Uterus (tissue), 4 donors: ENCODE data around the gene ING2. TPM values are rescaled to one million over a fixed set of nuclear protein-coding genes. Genes with fewer than 3 reads are reported as not detected.
"Not testable (repeated sequence)": the region's sequence is repeated elsewhere in the genome, so short reads cannot be mapped to it uniquely, and the experiment has no call there.

ENCODE experiments used
- DNase-seq, 2 donors: peaks; one replicate each; pipeline ENCODE4 v3.0.0-alpha.2; 2019 to 2020
- H3K27ac ChIP-seq, 2 donors: fragments of 200-600 bp; sonication (generic); 1 replicate in 1 of 2; 2 replicates in 1 of 2; pipeline ENCODE4 v1.5.1; 2016 to 2018
- H3K27me3 ChIP-seq, 2 donors: fragments of 200-600 bp; sonication (generic); one replicate each; pipeline ENCODE4 v1.5.1; 2018 to 2019; ENCODE audit warnings: control low read depth in 1 of 2
- H3K36me3 ChIP-seq, 2 donors: fragments of 200-600 bp; sonication (generic); one replicate each; pipeline ENCODE4 v1.5.1; 2019; ENCODE audit warnings: control low read depth in 1 of 2
- H3K4me1 ChIP-seq, 2 donors: fragments of 200-600 bp; sonication (generic); one replicate each; pipeline ENCODE4 v1.5.1; 2018 to 2019; ENCODE audit warnings: control low read depth in 1 of 2
- H3K4me3 ChIP-seq, 2 donors: fragments of 200-600 bp; sonication (generic); 1 replicate in 1 of 2; 2 replicates in 1 of 2; pipeline ENCODE4 v1.5.1; 2018 to 2019; ENCODE audit warnings: mild to moderate bottlenecking in 1 of 2
- H3K9me3 ChIP-seq, 2 donors: fragments of 200-600 bp; sonication (generic); one replicate each; pipeline ENCODE4 v1.5.1; 2019; ENCODE audit warnings: control low read depth in 1 of 2
- POLR2A ChIP-seq, 2 donors: fragments of 450-650 bp; IDR thresholded peaks; one replicate each; pipeline ENCODE4 v1.6.1; 2016; ENCODE audit warnings: antibody characterized with exemption in 2 of 2, mild to moderate bottlenecking in 1 of 2, moderate library complexity in 1 of 2
- intact Hi-C: fragments of 100-400 bp; cut with DNase I; formaldehyde crosslinking; loops from one replicate; pipeline ENCODE4 v1.15.1; 2023; ENCODE audit warnings: low total_unique reads
- total RNA-seq, 4 donors: library from RNA; depleted of rRNA in 3 of 4; stranded (reverse); fragments of >200 nt in 3 of 4; gene quantifications; one replicate each; pipeline versions ENCODE4 v1.1.0 to v1.2.4, GENCODE V29; 2014 to 2023
- TF ChIP-seq, protein P1 (sequence below), 4 experiments: fragments of 200-600 bp in 2 of 4; fragments of 450-650 bp in 2 of 4; sonication (generic) in 2 of 4; IDR thresholded peaks; one replicate each; pipeline ENCODE4 v1.5.1; 2016 to 2019; ENCODE audit warnings: antibody characterized with exemption in 4 of 4, mild to moderate bottlenecking in 2 of 4, moderate library complexity in 1 of 4
- donor health status: DM: yes; HTN: yes; CAD: no.

ING2 gene
- total RNA-seq, 4 donors from 2014 or later: 3.8 to 16.1 (median 10.0) TPM

DNA sequence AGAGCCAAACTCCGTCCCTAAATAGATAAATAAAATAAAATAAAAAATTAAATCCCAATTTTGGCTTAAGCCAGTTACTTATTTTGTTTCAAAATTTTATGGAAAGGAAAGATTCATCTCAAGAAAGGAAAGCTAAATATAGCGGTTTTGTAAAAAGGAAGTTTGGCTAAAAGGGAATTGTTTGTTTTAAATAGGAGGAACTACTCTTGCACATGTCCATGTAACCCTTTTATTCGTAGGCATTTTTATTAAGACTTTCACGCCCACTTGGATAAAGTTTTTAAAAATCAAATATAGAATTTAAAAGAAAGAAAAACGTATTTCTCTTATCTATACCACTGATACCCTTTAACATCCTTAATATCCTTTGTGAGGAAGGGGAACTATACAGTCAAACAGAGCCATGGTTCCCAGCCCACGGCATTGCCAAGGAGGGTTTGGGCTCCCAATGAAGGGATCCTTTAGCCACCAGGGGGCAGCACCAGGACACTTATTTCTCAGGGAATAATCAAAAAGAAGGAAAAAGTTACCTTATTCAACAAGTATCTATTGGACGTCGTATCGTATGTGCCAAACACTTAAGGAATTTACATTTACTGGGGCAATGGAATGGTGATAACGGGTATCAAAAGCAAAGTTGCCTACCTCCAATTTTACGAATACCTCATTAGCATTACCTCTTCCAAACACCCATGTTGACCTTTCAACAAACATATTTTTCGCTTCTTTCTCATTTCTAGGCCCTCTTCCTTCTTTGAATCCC, 32.7 kb upstream of the ING2 start:
- peak overlapping the region in 1 of 2 donors; percentile 19 for H3K27ac ChIP-seq
- intact Hi-C loops: loop anchor here (10.0 kb wide), 1 partner anchor 693 kb away; no protein-coding TSS in a partner anchor

DNA sequence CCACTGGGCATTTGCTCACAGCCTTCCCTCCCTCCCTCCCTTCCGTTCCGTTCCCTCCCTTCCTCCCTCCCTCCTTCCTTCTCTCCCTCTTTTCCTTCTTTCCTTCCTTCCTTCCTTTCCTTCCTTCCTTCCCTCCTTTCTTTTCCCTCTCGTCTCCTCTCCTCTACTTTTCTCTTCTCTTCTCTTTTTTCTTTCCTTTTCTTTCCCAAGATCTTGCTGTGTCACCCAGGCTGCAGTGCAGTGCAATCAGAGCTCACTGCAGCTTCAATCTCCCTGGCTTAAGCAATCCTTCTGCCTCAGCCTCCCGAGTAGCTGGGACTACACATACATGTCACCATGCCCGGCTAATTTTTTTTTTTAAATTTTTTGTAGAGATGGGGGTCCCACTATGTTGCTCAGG, 26.7 kb upstream of the ING2 start:
- Histone ChIP-seq H3K4me3 (no peak overlapping the region), H3K27ac (no peak overlapping the region), H3K9me3 (no peaks in the 10 kb centered on the region), H3K4me1 (no peaks in the 10 kb centered on the region), H3K36me3 (no peaks in the 10 kb centered on the region), H3K27me3 (no peaks in the 10 kb centered on the region)
- intact Hi-C loops: loop anchor here (10.0 kb wide), 1 partner anchor 687 kb away; no protein-coding TSS in a partner anchor
- no peak for DNase-seq
- TF ChIP-seq POLR2A (IDR thresholded peaks at IDR 0.05): no peak
- TF ChIP-seq, protein P1, sequence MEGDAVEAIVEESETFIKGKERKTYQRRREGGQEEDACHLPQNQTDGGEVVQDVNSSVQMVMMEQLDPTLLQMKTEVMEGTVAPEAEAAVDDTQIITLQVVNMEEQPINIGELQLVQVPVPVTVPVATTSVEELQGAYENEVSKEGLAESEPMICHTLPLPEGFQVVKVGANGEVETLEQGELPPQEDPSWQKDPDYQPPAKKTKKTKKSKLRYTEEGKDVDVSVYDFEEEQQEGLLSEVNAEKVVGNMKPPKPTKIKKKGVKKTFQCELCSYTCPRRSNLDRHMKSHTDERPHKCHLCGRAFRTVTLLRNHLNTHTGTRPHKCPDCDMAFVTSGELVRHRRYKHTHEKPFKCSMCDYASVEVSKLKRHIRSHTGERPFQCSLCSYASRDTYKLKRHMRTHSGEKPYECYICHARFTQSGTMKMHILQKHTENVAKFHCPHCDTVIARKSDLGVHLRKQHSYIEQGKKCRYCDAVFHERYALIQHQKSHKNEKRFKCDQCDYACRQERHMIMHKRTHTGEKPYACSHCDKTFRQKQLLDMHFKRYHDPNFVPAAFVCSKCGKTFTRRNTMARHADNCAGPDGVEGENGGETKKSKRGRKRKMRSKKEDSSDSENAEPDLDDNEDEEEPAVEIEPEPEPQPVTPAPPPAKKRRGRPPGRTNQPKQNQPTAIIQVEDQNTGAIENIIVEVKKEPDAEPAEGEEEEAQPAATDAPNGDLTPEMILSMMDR (IDR thresholded peaks at IDR 0.05): no peak

More for the DNA sequence above, 32.7 kb upstream of the ING2 start:
- no peak overlapping the region for H3K4me3 ChIP-seq
- H3K27me3 ChIP-seq: no peaks in the 10 kb centered on the region
- DNase-seq: peak; percentile 82 to 89
- no peaks in the 10 kb centered on the region for H3K4me1 ChIP-seq
- H3K9me3 ChIP-seq: no peaks in the 10 kb centered on the region
- TF ChIP-seq POLR2A (IDR thresholded peaks at IDR 0.05): no peak
- TF ChIP-seq, protein P1 (IDR thresholded peaks at IDR 0.05): peak; percentile 64 to 92 (median 76)
- no peaks in the 10 kb centered on the region for H3K36me3 ChIP-seq

DNA sequence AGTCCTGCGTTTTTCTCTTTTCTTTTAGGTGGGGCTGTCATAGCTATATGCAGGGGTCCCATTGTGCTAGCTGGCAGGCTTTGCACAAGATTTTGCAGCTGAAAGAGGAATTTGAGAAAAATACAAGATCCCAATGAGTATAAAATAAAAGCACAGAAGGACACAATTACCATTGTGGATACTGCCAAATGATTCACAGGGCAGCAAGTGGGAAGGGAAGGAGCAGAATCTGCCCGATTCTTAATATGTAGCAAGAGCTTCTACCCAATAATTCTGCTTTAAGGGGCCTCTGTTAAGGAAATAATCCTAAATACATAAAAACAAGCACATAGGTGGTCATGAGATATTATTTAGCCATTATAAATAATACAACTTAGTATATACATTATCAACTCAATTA, 25.9 kb upstream of the ING2 start:
- intact Hi-C loops: loop anchor here (10.0 kb wide), 1 partner anchor 686 kb away; no protein-coding TSS in a partner anchor
- no peak overlapping the region for H3K4me3 ChIP-seq
- no peaks in the 10 kb centered on the region for H3K9me3 ChIP-seq
- no peaks in the 10 kb centered on the region for H3K4me1 ChIP-seq
- TF ChIP-seq, protein P1 (IDR thresholded peaks at IDR 0.05): no peak
- TF ChIP-seq POLR2A (IDR thresholded peaks at IDR 0.05): no peak
- no peaks in the 10 kb centered on the region for H3K27me3 ChIP-seq
- no peaks in the 10 kb centered on the region for H3K36me3 ChIP-seq
- no peak overlapping the region for H3K27ac ChIP-seq
- no peak for DNase-seq

DNA sequence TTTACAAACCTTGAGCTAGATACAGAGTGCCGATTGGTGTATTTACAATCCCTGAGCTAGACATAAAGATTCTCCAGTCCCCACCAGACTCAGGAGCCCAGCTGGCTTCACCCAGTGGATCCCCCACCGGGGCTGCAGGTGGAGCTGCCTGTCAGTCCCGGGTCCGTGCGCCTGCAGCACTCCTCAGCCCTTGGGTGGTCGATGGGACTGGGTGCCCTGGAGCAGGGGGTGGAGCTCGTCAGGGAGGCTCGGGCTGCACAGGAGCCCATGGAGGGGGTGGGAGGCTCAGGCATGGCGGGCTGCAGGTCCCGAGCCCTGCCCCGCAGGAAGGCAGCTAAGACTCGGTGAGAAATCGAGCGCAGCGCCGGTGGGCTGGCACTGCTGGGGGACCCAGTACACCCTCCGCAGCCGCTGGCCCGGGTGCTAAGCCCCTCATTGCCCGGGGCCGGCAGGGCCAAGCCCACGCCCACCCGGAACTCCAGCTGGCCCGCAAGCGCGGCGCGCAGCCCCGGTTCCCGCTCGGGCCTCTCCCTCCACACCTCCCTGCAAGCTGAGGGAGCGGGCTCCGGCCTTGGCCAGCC, 22.3 kb upstream of the ING2 start:
- H3K9me3 ChIP-seq, H3K27ac ChIP-seq, H3K4me1 ChIP-seq, H3K36me3 ChIP-seq, H3K4me3 ChIP-seq, H3K27me3 ChIP-seq, DNase-seq, intact Hi-C loops: not testable (repeated sequence)

DNA sequence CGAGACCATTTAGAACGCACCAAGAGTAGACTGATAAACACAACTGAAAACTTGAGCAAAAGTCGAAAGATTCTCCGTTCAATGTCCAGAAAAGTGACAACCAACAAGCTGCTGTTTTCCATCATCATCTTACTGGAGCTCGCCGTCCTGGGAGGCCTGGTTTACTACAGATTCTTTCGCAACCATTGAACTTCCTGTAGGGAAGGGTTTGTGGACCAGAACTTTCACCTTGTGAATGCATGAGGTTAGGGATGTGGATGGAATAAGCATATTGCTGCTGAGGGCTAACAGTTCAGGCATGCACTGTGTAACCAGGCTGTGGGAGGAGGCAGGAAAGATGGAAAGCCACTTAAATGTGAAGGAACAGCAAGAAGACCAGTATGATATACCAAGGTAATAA, 20.9 kb upstream of the ING2 start:
- no peak for DNase-seq
- intact Hi-C loops: no loop called here
- Histone ChIP-seq H3K4me3 (no peak overlapping the region), H3K27ac (no peak overlapping the region), H3K36me3 (no peaks in the 10 kb centered on the region), H3K9me3 (no peaks in the 10 kb centered on the region), H3K27me3 (no peaks in the 10 kb centered on the region), H3K4me1 (no peaks in the 10 kb centered on the region)
- TF ChIP-seq, protein P1 (IDR thresholded peaks at IDR 0.05): no peak
- no peak for TF ChIP-seq POLR2A (IDR thresholded peaks at IDR 0.05)
